Prostate gland (tissue), 2 donors: ENCODE measurements around the gene C1orf94. TPM values are rescaled to one million over a fixed set of nuclear protein-coding genes. Genes with fewer than 3 reads are reported as not detected.

Experiments used
- DNase-seq: peaks from one replicate; pipeline ENCODE4 v3.0.0-alpha.2; 2019; ENCODE audit warnings: low spot score
- H3K27ac ChIP-seq, 2 donors: fragments of 200-600 bp; sonication (generic); 2 replicates each; pipeline ENCODE4 v1.5.1; 2017 to 2019
- H3K27me3 ChIP-seq: fragments of 200-600 bp; sonication (generic); replicated peaks from 2 replicates; pipeline ENCODE4 v1.5.1; 2019; ENCODE audit not compliant: insufficient read depth
- H3K36me3 ChIP-seq, 2 donors: fragments of 200-600 bp; sonication (generic); 1 replicate in 1 of 2; 2 replicates in 1 of 2; pipeline versions ENCODE4 v1.5.1 to v1.8.1; 2017 to 2019
- H3K4me1 ChIP-seq: fragments of 200-600 bp; sonication (generic); replicated peaks from 2 replicates; pipeline ENCODE4 v1.5.1; 2019
- H3K4me3 ChIP-seq, 2 donors: fragments of 200-600 bp; sonication (generic); 2 replicates each; pipeline ENCODE4 v1.5.1; 2017 to 2019
- H3K9me3 ChIP-seq: fragments of 200-600 bp; sonication (generic); 2 replicates; pipeline ENCODE4 v1.5.1; 2017
- CTCF ChIP-seq, 4 experiments: fragments of 200-600 bp in 2 of 4; fragments of 450-650 bp in 2 of 4; sonication (generic) in 2 of 4; IDR thresholded peaks; 1 replicate in 3 of 4; 2 replicates in 1 of 4; pipeline ENCODE4 v1.5.1; 2016 to 2019; ENCODE audit warnings: antibody characterized with exemption in 4 of 4, mild to moderate bottlenecking in 2 of 4, moderate library complexity in 2 of 4
- POLR2A ChIP-seq: fragments of 450-650 bp; IDR thresholded peaks from one replicate; pipeline ENCODE4 v1.6.1; 2016; ENCODE audit warnings: antibody characterized with exemption, mild to moderate bottlenecking
- POLR2AphosphoS5 ChIP-seq: sonication (generic); formaldehyde crosslinking; IDR thresholded peaks from one replicate; pipeline ENCODE4 v1.6.1; 2017; ENCODE audit warnings: antibody characterized with exemption
- WGBS: methylation state at CpG from one replicate; pipeline ENCODE4 v1.1.5; 2018; 5-methylcytosine and 5-hydroxymethylcytosine counted together
- intact Hi-C: fragments of 100-400 bp; cut with DNase I; formaldehyde crosslinking; loops from one replicate; pipeline ENCODE4 v1.14.2; 2022
- total RNA-seq, 2 donors: library from RNA; depleted of rRNA; stranded (reverse); fragments of >200 nt; gene quantifications; one replicate each; pipeline ENCODE4 v1.1.0, GENCODE V29; 2016

C1orf94 gene
- total RNA-seq, 2 donors from 2014 or later = 2.3 TPM; not detected in 1

GRCh38 chr1:34165422-34165921, 11.2 kb upstream of the C1orf94 start:
- peaks cover 6% of the 10 kb centered on the region for H3K4me1 ChIP-seq
- intact Hi-C loops = loop anchor here (10.0 kb wide), 1 partner anchor 421 kb away; no protein-coding TSS in a partner anchor
- peak overlapping the region; percentile 14 to 37 for H3K4me3 ChIP-seq
- no peaks in the 10 kb centered on the region for H3K36me3 ChIP-seq
- H3K27me3 ChIP-seq = peaks cover 26% of the 10 kb centered on the region
- H3K27ac ChIP-seq = no peak overlapping the region
- TF ChIP-seq CTCF (IDR thresholded peaks at IDR 0.05) = no peak
- TF ChIP-seq POLR2A = no peak
- TF ChIP-seq POLR2AphosphoS5 = no peak
- H3K9me3 ChIP-seq = no peaks in the 10 kb centered on the region
- WGBS = 2% methylated on average over 13 of the region's 13 CpGs
- no peak for DNase-seq

GRCh38 chr1:34166191-34166624, 10.5 kb upstream of the C1orf94 start:
- TF ChIP-seq POLR2A = no peak
- no peak for TF ChIP-seq CTCF (IDR thresholded peaks at IDR 0.05)
- no peak for TF ChIP-seq POLR2AphosphoS5
- Histone ChIP-seq H3K9me3 (no peaks in the 10 kb centered on the region), H3K4me3 (no peak overlapping the region), H3K36me3 (no peaks in the 10 kb centered on the region), H3K27me3 (peaks cover 26% of the 10 kb centered on the region), H3K4me1 (peaks cover 6% of the 10 kb centered on the region), H3K27ac (no peak overlapping the region)
- DNase-seq = no peak
- intact Hi-C loops = loop anchor here (10.0 kb wide), 1 partner anchor 421 kb away; no protein-coding TSS in a partner anchor
- 4% methylated on average over 21 of the region's 27 CpGs for WGBS

GRCh38 chr1:34166625-34167361, 9.9 kb upstream of the C1orf94 start:
- H3K27ac ChIP-seq = no peak overlapping the region
- peaks cover 6% of the 10 kb centered on the region for H3K4me1 ChIP-seq
- no peaks in the 10 kb centered on the region for H3K36me3 ChIP-seq
- 6% methylated on average over 24 of the region's 24 CpGs for whole genome bisulfite sequencing
- intact Hi-C loops = loop anchor here (10.0 kb wide), 1 partner anchor 422 kb away; no protein-coding TSS in a partner anchor
- no peak for DNase-seq
- H3K27me3 ChIP-seq = peaks cover 26% of the 10 kb centered on the region
- H3K9me3 ChIP-seq = no peaks in the 10 kb centered on the region
- TF ChIP-seq POLR2AphosphoS5 = no peak
- TF ChIP-seq POLR2A = no peak
- TF ChIP-seq CTCF (IDR thresholded peaks at IDR 0.05) = no peak
- no peak overlapping the region for H3K4me3 ChIP-seq

GRCh38 chr1:34167389-34167788, 9.3 kb upstream of the C1orf94 start:
- H3K9me3 ChIP-seq = no peaks in the 10 kb centered on the region
- H3K27ac ChIP-seq = no peak overlapping the region
- H3K27me3 ChIP-seq = peaks cover 26% of the 10 kb centered on the region
- intact Hi-C loops = loop anchor here (10.0 kb wide), 1 partner anchor 423 kb away; no protein-coding TSS in a partner anchor
- peaks cover 6% of the 10 kb centered on the region for H3K4me1 ChIP-seq
- no peak overlapping the region for H3K4me3 ChIP-seq
- WGBS = 32% methylated on average over 13 of the region's 13 CpGs
- DNase-seq = no peak
- no peaks in the 10 kb centered on the region for H3K36me3 ChIP-seq
- TF ChIP-seq CTCF (IDR thresholded peaks at IDR 0.05) (no peak), POLR2AphosphoS5 (no peak), POLR2A (no peak)
